DMS114 treated with DMSO at 0.1 percent for 48 hours (cell line): ENCODE measurements around the gene PDCD7.

Source experiments
- DNase-seq: peaks from one replicate; lab custom pipeline; 2025; ENCODE audit not compliant: unreplicated experiment; lab: John Stamatoyannopoulos, UW

The PDCD7 gene

DNA sequence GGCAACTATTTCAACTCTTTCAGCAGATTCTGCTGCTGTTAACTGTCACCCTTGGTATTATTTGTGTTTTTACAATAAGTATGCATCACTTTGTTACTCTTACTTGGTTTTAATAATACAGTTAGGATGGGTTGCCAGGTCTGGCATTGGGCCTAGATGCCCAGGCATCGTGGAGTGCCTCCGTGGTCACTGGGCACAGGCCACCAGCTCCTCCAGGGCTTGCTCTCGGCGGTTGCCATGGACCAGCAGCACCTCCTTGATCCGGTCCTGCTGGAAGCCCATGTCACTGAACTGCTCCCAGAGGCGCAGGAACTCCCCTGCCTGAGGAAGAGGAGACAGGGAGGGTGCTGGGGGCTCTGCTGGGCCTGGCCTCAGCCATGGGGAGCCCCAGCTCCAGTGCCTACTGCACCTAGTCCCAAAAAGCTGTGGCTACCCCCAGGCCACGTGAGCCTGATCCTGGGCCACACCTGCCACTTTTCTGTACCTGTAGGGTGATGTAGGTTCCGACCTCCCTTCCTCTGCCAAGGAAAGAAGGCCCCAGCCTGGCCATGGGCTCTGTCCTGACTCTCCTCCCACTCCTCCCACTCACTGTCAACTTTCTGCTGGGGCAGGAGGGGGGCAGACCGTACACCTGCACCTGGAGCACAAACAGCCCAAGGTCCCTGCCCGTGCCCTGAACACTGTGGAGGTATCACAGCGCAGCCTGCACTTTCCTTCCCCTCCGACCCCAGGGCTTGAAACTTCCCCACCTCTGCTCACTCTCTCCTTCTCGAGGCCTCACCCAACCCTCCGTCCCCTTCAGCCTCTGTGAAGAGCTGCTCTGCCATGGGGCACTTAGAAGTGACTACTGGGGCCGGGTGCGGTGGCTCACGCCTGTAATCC, 40.5 kb downstream of the PDCD7 start:
- DNase-seq, result no peak

DNA sequence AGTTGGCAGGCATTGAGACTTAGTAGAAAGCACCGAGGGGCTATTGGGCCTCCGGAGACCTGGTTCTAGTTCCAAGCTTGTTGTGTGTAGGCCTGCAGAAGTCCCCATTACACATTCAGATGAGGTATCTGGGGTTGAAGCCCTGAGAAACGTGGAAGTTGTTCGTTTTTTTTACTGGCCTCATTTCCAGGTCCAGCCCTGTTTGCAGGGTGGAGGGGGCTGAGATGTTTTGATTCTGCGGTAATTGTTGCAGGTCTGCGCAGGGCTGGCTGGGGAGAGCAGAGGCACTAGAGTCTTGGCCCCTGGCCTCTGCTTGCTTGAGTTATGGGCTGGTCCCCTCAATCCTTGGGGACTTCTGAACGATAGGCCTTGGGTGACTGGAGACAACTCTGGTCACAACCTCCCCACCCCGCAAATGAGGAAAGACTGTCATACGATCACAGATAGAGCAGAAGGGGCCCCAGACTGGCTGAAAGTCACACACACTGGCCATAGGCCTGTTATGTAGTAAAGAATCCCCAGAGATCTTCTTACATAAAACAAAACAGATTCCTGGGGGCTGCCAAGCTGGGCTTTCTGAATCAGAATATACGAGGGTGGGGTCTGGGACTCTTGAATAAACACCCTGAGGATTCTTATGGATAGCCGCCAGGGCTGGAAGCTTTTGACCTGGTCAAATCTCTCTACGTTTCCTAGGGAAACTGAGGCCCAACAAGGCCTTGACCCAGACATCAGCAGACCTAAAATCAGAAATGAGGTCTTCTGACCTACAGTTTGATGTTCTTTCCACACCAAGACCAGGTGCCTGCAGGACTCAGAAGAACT, 41.5 kb downstream of the PDCD7 start:
- no peak for DNase-seq

DNA sequence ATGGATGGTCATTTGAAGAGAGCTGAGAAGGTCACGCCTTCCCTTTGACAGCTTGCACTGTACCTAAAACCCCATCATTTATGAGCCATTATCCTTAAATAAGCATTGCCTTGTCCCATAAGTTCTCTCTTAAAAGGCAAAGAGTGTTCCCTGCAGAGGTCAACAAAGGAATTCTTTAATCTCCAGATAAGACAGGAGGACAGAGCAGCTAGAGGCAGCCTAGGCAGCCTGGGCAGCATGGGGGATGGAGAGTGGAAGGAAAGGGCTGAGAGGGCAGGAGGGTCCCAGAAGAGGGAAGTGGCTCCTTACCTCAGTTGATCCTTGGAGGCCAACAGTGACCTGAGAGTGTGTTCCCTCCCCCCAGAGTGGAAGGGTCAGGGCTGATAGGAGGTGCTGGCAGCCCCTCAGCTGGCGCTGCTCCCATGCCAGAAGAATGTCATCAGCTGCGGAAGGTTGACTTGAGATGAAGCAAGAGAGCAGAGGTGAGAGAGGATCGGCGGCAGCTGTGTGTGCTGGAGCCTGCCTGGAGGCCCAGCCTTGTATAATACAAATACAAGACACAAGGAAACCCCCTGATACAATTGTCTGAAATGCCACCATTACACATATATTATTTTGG, 44.3 kb downstream of the PDCD7 start:
- no peak for DNase-seq

DNA sequence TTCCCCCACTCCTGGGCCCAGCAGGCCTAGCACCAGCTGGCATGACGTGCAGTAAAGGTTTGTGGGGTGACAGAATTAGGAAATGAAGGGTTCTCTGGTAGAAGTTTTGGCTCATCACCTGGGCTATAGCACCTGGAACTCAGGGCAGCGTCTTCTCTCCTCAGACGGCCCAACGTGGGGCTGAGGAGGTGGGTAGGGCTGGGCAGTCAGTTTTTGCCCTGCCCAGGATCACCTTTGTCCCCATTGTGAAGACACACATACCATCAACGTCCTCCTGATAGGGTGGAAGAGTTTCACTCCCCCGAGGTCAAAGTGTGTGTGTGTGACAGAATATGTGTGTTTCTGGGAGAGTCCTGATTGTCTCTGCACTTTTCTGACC, 45.0 kb downstream of the PDCD7 start:
- DNase-seq, result no peak

DNA sequence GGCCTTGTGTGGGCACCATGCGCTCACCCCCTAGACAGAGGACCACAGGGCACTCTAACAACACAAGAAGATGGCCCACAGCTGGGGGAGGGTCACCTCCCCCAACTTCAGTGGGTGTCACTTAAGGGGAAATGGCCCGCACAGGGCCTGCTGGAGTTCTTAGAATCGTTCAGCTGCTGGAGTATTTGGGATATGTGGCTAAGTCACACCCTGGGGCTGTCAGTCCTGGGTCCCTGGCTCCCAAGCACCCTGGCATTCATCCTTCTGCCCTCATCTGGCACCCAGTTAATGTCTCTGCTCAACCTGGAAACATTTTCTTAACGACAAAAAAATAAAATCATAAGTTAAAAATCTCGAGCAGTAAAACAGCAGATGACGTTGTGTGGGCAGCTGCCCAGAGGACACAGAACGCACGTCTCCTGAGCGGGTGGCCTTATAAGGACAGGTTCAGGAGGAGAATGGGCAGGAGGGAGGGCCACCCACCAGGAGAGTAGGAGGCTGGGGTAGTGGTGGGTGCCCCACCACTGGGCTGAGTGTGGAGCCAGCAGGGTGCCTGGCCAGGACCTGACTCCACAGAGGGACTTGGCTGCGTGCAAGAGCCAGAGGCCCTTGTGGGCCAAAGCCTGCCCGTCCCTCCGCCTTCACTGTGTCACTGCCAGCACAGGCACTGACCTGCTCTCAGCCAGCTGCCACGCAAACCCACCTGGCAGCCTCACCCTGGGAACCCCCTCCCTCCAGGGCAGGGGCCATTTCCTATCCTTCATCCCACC, 45.5 kb downstream of the PDCD7 start:
- no peak for DNase-seq

DNA sequence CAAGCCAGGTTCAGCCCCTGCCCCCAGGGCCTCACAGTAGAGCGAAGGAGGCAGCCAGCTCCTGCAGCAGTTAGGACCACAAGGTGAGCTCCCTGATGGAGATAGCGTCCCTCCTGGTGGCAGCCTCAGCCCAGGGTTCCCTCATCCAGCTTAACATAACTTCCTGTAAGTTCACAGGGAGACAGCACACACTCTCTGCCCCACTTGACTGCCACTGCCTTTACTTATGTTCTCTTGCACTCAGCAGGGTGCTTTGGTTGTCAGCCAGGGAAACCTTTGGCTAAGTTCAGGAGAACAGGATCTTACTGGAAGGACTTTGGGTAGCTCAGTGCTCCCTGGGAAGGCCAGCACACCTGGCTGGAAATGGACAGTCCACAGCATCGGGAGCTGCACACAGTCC, 46.2 kb downstream of the PDCD7 start:
- DNase-seq, result no peak

DNA sequence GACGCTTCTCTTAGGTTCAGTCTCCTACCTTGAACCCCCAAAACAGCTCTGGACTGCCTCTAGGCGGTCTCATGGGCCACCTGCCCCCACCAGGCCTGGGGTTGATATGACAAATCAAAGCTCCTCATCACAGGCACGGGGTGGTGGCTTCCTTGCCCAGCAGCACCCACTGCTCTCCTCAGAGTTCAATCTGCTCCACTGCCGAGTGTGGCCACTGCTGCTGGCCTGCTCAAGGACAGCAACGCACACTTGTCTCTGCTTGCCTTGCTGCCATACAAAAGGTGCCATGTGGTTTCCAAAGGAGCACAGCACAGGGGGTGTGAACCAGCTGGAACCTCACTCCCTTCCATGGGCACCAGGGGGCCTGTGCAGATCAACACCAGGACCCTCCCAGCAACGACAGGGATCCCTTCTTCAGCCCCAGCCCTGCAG, 46.9 kb downstream of the PDCD7 start:
- peak; percentile 27 for DNase-seq

DNA sequence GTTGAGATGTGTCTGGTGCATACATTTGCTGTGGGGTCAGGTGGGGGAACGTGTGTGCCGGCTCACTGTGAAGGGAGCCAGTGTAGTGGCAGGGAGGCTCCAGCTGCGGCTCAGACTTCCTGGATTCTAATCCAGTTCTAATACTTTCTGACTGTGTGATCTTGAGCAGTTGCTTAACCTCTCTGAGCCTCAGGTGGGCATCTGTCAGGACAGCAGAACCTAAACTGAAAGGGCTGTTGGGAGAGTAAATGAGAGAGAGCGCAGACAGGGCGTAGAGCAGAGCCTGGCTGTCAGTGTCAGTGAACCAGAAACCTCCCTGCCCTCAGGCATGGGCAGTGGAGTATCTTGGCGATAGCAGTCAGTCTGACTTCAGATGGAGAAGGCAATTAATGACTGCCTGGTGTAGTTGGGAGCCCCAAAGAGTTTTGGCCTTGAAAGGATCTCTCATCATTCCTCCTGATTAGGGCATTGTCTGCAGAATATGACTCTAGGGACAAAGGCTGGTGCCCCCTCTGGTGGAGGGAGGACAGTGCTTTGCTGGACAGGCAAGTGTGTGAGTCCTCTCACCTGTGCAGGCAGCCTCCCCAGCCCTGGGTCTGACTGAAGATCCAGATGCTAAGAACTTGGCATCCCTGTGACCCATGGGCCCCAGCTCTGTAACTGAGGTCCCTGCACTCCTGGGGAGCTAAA, 47.5 kb downstream of the PDCD7 start:
- DNase-seq, result no peak

DNA sequence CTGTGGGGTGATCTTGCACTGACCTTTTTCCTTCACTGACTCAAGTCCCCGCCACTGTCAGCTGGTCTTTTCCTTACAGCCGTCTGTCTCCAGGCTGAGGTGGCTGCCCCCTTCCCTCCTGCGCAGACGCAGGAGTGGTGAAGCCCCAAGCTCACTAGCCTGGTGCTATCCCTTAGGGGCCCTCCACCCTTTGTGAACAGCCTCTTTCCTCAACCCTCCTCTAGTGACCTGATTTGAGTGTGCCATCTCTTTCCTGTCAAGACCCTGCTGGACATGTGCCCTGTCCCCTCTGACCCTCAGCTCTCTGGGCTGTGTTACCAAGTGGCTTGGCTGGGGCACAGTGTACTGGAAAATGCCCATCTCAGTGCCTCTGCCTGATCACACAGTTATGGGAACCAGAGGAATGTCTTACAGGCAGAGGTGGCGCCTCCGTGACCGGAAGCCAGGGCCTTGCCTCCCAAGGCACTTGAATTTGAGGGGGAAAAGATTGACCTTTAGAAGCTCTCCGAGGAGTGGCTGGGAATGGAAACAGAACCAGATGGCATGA, 48.3 kb downstream of the PDCD7 start:
- no peak for DNase-seq

DNA sequence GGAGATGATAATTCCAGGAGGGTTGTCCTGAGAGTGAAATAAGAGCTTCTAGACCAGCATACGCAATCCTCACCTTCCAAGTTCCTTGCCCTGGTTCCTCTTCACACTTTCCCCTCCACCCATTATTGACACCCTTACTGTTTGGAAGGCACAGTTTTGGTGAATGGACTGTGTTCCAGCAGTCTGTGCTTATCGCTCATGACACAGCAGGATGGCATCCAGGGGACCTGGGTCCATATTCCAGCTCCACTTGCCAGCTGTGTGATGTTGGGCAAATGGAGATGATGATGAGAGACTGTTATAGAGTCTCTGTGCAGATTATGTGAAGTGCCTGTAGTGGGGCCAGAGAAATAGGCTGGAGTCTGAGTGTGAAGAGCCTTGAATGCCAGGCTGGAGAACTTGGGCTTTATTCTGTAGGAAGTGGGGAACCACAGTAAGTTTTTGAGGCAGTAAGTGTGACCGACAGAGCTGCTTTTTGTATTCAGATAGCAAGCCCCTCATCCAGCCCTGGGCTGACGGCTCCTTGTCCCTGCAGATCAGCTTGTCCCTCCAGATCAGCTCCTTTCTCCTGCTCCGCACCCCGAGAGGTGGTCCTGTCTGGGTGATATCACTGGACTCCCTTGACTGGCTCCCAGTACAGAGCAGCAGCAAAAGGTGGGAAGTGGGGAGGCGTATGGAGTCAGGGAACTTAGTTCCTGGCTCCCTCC, 49.0 kb downstream of the PDCD7 start:
- no peak for DNase-seq

DNA sequence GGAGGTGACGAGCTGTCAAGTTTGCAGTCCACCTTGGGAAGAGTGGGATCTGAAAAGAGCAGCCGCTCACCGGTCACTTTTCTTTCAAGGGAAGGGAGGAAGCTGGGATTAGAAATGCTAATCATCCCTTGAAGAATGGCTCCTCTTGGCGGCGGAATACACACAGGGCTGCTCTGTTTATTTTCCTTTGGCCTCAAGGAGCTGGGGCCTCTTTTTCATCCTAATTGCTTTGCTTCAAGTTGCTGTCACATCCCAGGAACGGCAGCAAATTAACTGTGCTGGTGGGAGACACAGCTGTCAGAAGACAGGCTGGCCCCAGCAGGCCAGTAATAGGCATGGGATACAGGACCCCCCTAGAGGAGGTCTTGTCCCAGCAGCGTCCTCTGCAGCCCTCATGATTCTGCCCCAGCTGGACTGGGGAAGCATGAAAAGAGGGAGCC, 50.3 kb downstream of the PDCD7 start:
- peak; percentile 19 for DNase-seq

DNA sequence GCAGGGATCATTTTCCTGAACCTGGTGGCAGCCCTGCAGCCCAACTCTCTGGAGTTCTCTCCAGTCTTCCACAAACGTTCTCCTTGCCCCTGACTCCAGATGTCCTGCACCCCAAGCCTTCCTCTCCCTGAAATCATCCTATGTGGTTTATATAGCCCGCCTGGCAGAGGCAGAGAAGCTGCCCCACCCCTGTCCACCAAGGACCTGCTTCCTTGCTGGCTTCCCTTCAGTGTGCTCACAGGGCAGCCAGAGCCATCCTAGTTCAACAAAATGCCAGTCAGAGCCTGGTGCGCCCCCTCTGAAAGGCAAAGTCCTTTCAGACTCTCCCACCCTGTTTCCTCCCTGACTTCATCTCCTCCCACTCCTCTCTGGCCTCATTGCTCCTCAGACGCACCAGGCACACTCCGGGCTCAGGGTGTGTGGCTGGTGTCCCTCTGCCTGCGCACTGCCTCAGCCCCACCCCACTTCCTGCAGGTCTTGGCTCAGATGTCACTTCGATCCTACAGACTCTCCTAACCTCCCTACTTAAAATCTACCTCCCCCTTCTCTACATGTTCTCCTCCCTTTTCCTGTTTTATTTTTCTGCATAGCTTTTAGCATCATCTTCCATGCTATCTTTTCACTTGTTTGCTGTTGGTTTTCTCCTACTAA, 51.2 kb downstream of the PDCD7 start:
- no peak for DNase-seq

DNA sequence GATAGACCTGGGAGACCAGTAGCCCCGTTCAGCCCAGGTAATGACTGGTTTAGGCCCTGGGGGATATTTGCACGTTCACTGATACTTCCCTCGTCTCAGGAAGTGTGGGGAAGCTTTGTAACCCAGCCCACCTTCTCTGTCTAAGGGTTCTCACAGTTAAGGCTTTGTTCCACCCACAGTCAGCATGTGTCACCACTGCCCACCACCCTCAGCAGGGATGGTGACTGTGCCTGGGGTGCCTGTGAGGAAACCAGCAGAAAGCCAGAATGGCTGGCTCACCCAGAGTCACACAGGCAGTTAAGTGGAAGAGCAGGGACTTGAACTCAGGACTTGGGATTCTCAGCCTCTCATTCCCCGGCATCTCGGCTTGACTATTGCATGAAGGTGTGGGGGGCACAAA, 51.9 kb downstream of the PDCD7 start:
- no peak for DNase-seq

DNA sequence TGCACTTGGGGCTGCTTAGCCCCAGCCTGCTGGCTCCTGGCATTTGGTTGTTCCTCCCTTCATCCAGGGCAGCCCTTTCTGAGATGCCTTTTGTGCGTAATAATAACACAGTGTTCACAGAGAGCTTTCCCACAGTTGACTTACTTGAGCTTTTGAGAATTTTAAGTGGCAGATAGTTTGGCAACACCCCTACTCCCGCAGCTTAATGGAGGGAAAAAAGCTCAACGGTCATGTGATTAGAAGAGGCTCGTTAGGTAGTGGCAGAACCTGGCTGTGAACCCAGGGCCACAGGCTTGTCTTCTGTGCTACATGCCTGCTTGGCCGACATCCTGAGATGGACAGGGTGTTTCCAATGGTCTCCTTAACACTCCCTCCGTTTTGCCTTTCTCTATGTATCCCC, 52.3 kb downstream of the PDCD7 start:
- no peak for DNase-seq

DNA sequence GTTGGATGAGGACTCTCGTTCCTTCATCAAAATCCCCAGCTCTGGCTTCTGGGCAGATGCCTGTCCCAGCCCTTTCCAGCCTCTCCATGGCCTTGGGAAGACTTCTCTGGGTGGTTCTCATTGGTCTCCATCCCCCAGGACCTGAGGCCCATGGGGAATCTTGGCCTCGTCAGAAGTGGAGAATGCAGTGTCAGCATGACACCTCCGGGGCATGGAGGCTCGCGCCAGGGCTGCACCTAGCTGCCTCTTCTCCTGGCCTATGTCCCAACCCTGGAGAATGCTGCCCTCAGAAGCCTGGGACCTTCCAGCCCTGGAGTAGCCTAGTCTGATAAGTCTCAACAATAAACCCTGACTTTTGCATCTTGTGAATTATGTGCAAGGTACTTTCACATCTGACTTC, 54.0 kb downstream of the PDCD7 start:
- no peak for DNase-seq

DNA sequence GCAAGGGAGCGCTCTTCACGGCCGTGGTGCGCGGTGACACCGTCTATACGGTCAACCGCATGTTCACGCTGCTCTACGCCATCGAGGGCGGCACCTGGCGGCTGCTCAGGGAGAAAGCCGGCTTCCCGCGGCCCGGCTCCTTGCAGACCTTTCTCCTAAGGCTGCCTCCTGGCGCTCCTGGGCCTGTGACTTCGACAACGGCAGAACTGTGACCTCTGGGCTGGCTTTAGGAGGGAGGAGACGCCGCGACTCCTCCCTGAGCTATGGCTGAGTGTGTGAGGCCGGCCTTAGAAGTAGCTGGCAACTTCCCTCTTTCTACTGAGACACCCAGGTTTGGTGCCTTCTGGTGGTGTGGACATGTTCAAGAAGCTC, 55.6 kb downstream of the PDCD7 start:
- DNase-seq, result no peak

DNA sequence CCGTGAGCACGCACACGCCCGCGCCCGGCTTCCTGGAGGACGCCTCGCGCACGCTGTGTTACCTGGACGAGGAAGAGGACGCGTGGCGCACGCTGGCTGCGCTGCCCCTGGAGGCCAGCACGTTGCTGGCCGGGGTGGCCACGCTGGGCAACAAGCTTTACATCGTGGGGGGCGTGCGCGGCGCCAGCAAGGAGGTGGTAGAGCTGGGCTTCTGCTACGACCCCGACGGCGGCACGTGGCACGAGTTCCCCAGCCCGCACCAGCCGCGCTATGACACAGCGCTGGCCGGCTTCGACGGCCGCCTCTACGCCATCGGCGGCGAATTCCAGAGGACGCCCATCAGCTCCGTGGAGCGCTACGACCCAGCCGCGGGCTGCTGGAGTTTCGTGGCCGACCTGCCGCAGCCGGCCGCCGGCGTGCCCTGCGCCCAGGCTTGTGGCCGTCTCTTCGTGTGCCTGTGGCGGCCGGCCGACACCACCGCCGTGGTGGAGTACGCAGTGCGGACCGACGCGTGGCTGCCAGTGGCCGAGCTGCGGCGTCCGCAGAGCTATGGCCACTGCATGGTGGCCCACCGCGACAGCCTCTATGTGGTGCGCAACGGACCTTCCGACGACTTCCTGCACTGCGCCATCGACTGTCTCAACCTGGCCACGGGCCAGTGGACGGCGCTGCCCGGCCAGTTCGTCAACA, 56.2 kb downstream of the PDCD7 start:
- no peak for DNase-seq

DNA sequence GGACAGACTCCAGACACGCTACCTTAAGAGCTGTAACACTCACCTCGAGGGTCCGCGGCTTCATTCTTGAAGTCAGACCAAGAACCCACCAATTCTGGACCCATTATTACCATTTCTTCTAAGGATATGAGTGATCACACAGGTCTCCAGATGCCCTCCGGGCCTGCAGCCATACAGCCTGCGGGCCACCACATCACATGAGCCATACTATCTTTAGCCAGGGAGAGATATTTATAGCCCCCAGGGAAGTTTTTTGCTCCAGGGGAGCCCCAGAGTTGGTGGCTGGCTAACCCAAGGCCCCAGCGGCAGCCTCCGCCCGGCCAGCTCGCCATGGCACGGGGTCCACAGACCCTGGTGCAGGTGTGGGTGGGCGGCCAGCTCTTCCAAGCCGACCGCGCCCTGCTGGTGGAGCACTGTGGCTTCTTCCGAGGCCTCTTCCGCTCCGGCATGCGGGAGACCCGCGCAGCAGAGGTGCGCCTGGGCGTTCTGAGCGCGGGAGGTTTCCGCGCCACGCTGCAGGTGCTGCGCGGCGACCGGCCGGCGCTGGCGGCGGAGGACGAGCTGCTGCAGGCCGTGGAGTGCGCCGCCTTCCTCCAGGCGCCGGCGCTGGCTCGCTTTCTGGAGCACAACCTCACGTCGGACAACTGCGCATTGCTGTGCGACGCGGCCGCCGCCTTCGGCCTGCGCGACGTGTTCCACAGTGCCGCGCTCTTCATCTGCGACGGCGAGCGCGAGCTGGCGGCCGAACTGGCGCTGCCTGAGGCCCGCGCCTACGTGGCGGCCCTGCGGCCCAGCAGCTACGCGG, 56.9 kb downstream of the PDCD7 start, which contains the start of gene KBTBD13:
Gene KBTBD13, plus strand, starts transcription at position 261 of the 805 bp plus-strand sequence. Its CDS starts 70 bp downstream, at position 331.
- DNase-seq, result no peak
